Kidney tubule cell (primary cell): Measurements from ENCODE around the gene GPR32.
A peak's percentile ranks its signal among the peaks of the same experiment; 100 is the strongest.
"Not testable (repeated sequence)": the region's sequence is repeated elsewhere in the genome, so short reads cannot be mapped to it uniquely, and the experiment has no call there.

Experiments
- DNase-seq: peaks from one replicate; pipeline ENCODE4 v3.0.0-alpha.2; 2018; ENCODE audit warnings: low spot score

The GPR32 gene

DNA sequence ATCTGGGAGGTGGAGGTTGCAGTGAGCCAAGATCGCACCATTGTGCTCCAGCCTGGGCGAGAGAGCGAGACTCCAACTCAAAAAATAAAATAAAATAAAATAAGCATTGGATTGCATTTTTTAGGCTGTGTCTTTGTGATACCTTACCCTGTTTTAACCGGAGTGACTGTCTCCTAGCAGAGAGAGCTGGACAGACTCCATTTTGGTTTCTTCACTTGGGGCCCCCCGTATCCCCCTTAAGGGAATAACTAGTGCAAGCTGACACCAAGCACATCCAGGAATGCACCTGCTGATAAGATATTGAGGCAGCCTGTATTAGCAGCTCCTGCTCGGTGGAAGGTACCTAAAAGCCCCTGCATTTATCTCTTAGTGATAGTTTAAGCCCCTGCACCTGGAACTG lies 20.8 kb upstream of the GPR32 start:
- DNase-seq = no peak

DNA sequence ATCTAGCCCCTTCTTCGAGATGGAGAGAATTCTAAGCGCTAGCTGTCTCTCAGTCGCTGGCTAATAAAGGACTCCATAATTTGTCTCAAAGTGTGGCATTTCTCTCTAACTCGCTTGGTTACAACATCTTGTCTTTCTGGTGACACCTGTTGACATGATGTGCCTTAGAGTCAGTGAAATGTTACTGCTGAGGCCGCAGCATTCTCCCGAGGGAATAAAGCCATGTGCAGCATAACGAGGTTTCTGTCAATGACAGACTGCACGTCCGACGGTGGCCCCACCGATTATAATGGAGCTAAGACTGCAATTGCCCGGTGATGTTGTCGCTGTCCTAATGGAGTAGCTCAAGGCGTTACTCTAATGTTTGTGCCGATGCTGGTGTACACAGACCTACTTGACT lies 20.3 kb upstream of the GPR32 start:
- no peak for DNase-seq

DNA sequence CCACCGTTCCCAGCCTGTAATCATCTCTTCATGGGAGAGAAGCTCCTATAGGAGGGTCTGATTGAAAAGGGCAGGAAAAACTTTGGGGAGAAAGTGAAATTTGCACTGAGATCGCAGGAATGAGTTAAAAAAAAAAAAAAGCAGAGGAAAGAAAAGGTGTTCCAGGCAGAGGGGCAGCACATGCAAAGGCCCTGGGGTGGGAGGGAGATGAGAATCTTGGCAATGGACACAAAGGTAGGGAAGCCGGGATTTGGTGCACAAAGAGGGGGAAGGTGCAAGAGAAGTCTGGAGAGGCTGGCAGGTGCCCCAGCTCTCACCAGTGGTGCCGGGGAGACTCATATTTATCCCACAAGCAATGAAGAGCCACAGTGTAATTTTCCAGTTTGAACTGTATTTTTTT lies 16.4 kb upstream of the GPR32 start:
- no peak for DNase-seq

DNA sequence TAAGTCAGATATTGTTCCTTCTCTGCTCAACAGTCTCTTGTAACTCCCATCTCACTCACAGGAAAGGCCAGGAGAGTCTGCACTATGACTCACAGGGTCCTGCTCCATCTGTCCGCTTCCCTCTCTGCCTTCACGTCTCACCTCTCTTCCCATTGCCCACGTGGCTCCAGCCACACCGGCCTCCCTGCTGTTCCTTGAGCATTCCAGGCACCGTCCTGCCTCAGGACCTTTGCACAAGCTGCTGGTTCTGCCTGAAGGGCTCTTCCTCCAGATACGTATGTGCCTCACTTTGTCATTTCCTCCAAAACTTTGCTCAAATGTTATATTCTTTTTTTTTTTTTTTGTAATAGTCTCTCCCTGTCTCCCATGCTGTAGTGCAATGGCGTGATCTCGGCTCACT lies 14.0 kb upstream of the GPR32 start:
- DNase-seq = not testable (repeated sequence)

DNA sequence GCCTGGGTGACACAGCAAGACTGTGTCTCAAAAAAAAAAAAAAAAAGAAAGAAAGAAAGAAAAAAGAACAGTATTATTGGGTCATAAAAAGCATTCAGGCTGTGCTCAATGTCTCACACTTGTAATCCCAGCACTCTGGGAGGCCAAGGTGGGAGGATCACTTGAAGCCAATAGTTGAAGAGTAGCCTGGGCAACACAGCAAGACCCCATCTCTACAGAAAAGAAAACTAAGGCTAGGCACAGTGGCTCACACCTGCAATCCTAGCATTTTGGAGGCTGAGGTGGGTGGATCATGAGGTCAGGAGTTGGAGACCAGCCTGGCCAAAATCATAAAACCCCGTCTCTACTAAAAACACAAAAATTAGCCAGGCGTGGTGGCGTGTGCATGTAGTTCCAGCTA lies 12.6 kb upstream of the GPR32 start:
- not testable (repeated sequence) for DNase-seq

DNA sequence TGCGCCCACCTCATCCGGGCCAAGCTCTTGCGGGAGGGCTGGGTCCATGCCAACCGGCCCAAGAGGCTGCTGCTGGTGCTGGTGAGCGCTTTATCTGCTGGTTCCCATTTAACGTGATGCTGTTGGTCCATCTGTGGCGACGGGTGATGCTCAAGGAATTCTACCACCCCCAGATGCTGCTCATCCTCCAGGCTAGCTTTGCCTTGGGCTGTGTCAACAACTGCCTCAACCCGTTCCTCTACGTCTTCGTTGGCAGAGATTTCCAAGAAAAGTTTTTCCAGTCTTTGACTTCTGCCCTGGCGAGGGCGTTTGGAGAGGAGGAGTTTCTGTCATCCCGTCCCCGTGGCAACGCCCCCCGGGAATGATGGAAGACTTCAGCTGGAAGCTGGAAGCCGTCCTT lies 11.2 kb upstream of the GPR32 start:
- not testable (repeated sequence) for DNase-seq

DNA sequence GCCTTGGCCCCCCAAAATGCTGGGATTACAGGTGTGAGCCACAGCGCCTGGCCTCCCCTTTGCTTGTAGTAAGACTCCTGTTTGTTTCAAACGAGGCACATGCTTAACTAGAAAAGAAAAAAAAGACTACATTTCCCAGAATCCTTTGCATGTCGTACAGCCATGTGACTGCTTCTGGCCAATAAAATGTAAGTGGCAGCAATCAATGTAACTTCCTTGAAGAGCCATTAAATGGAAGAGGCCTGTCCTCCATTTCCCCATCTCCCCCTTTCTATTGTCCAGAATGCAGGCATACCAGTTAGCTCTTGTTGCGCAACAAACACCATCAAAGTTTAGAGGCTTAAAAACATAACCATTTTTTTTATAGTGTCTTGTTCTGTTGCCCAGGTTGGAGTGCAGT lies 10.4 kb upstream of the GPR32 start:
- DNase-seq = no peak

DNA sequence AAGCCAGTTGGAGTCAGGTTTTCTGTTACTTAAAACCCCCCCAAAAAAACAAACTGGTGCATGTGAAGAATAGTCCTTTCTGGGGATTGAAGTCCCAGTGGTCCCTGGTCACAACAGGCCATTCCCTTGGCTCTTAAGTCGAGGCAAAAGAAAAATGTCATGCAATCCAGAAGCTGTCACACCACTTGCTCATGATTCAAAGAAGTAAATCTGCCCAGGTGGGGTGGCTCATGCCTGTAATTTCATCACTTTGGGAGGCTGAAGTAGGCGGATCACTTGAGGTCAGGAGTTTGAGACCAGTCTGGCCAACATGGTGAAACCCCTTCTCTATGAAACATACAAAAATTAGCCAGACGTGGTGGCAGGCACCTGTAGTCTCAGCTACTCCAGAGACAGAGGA lies 8.8 kb upstream of the GPR32 start:
- DNase-seq = not testable (repeated sequence)

DNA sequence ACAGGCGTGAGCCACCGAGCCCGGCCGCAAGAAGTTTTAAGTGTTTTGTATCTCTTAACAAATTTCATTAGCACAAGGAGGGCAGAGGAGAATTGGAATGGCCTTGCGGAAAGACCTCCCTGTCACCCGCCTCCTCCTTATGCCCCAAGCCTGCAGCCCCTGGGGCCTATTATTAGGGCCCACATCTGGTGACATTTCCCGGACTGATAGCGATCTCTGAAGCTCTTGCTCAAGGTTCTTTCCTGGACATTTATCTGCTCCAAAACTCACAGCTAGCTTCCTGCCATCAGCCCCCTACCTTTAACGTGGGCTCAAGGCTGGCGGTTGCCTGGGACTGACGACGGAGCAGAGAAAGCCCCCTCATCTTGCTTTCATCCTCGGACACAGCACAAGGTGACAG lies 6.7 kb upstream of the GPR32 start:
- DNase-seq = not testable (repeated sequence)

DNA sequence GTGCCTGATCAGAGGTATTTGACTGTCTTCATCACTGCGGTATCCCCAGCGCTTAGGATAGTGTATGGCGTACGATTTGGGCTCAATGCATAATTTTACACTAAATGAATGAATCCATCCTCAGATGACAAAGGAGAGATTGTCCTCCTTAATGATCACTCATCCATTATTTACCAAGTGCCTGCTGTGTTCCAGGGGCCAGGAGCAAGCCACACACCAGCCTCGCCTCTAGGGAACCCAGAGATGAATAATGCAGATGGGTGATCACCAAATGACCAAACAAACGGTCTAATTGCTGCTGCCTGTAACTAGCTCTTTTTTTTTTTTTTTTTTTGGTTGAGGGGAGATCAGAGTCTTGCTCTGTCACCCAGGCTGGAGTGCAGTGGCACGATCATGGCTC lies 5.9 kb upstream of the GPR32 start:
- no peak for DNase-seq

DNA sequence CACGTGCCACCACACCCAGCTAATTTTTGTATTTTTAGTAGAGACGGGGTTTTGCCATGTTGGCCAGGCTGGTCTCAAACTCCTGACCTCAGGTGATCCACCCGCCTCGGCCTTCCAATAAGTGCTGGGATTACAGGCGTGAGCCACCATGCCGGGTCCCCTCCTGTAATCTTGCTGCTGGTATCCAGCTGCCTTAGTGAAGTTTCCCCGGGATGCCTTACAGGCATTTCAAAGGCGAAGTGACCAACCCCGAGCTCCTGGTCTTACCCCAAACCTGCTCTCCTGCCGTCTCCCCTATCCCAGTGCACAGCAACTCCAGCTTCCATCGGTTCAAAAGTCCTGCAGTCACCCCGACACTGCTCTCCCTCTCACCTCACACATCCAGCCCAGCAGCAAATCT lies 3.5 kb upstream of the GPR32 start:
- not testable (repeated sequence) for DNase-seq

DNA sequence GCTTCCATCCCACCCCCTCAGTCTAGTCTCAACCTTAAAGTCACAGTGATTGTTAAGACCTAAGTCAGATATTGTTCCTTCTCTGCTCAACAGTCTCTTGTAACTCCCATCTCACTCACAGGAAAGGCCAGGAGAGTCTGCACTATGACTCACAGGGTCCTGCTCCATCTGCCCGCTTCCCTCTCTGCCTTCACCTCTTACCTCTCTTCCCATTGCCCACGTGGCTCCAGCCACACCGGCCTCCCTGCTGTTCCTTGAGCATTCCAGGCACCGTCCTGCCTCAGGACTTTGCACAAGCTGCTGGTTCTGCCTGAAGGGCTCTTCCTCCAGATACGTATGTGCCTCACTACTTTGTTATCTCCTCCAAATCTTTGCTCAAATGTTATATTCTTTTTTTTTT lies 3.0 kb upstream of the GPR32 start:
- peak; percentile 44 for DNase-seq

DNA sequence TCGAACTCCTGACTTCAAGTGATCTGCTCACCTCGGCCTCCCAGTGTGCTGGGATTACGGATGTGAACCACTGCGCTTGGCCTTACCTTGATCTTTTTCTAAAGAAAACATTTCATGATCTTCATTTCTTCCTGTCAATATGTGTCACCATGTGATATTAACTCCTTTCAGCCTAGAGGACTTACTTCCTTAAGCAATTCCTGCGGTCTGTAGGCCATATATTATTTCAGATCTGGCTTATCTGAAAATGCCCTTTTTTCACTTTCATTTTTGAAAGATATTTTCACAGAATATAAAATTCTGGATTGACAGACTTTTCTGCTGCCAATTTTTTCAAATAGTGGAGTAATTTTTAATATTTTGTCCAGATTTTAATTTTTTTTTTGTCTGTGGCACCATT lies 2.0 kb upstream of the GPR32 start:
- DNase-seq = no peak

DNA sequence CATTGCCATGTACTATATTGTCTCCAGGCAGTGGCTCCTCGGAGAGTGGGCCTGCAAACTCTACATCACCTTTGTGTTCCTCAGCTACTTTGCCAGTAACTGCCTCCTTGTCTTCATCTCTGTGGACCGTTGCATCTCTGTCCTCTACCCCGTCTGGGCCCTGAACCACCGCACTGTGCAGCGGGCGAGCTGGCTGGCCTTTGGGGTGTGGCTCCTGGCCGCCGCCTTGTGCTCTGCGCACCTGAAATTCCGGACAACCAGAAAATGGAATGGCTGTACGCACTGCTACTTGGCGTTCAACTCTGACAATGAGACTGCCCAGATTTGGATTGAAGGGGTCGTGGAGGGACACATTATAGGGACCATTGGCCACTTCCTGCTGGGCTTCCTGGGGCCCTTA lies 624 bp downstream of the GPR32 start:
- DNase-seq = no peak

DNA sequence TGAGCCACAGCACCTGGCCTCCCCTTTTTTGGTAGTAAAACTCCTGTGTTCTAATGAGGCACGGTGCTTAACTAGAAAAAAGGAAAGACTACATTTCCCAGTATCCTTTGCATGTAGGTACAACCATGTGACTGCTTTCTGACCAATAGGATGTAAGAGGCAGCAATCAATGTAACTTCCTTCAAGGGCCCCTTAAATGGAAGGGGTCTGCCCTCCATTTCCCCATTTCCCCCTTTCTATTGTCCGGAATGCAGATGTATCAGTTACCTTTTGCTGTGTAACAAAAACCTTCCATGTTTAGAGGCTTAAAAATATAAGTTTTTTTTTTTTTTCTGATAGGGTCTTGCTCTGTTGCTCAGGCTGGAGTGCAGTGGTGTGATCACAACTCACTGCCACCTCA lies 2.2 kb downstream of the GPR32 start:
- DNase-seq = no peak

DNA sequence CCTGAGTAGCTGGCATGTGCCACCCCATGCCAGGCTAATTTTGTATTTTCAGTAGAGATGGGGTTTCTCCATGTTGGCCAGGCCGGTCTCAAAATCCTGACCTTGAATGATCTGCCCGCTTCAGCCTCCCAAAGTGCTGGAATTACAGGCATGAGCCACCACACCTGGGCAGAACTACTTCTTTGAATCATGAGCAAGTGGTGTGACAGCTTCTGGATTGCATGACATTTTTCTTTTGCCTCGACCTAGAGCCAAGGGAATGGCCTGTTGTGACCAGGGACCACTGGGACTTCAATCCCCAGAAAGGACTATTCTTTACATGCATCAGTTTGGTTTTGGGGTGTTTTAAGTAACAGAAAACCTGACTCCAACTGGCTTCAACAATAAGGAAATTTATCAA lies 2.6 kb downstream of the GPR32 start:
- DNase-seq = not testable (repeated sequence)

DNA sequence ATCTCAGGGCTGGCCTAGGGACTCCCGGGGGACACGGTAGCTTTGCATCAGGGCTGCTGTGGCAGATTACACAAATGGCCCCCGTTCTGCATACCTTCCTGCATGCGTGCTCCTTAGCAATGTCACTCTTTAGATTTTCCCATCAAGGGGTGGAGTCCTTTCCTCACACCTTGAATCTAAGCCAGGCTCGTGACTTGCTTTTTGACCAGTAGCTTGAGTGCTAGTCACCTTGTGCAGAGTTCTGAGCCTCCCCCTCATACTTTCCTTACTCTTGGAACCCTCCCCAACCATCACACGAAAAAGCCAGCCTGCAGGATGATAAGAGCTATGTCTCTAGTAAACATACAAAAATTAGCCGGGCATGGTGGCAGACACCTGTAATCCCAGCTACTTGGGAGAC lies 3.2 kb downstream of the GPR32 start:
- not testable (repeated sequence) for DNase-seq

DNA sequence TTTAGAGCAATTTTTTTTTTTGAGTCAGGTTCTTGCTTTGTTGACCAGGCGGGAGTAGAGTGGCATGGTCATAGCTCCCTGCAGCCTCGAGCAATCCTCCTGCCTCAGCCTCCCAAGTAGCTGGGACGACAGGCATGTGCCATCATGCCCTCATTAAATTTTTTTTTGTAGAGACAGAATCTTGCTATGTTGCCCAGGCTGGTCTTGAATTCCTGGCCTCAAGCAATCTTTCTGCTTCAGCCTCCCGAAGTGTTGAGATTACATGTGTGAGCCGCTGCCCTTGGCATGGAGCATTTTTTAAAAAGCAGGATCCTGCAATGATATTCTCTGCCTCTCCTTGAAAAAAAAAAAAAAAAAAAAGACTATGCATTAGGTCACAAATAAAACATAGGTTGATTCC lies 5.9 kb downstream of the GPR32 start:
- no peak for DNase-seq

DNA sequence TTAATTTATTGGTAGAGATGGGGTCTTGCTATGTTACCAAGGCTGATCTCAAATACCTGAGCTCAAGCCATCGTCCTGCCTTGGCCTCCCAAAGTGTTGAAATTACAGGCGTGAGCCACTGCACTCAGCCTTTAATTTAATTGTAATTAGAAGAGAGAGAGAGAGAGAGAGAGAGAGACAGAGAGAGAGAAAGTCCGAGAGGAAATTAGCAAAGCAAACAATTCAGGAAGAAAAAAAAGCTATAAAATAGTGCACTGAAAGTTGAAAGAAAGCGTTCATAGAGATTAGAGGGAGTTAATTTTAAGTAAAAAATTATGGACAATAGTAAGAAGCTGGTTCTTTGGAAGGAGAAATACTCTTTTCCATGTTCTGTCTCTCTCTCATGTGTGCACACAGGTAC lies 7.0 kb downstream of the GPR32 start:
- DNase-seq = no peak

DNA sequence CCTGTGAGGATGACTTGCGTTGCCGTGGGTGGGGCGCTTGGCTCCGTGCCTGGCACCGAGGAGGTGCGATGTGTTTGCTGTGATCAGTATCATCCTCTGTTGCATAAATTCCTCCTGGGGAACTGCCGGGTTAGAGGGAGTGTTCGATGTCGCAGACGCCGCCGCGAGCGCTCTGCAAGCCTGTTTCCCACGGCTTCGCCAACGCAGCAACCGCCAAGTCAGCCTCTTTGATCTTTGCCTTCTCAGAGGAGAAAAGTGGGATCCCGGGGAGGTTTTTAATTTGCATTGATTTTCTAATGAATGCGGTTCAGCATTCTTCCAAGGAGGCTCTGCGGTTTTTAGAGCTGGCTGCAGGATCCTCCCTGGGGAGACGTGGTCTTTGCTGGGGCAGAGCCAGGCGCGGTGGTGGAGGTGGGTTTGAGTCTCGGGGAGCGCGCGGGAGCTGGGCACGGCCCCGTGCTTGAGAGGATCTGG lies 7.6 kb downstream of the GPR32 start:
- no peak for DNase-seq

DNA sequence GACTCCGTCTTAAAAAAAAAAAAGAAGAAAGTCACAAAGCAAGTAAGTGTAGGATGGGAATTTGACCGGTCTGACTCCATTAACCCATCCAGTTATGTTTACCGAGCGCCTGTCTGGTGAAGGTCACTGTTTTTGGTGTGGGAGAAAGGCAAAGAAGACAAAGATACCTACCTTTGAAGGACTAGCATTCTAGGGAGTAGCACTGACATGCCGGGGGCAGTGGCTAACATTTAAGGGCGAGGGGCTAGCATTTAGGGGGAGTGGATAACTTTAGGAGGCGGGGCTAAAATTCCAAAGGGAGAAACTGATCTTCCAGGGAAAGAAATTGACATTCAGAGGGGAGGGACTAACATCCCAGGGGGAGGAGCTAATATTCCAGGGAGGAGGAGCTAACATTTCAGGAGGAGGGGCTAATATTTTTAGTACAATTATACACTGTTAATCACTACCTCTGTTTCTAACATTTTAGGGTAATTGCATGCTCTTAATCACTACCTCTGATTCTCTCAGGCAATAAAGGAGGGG lies 8.7 kb downstream of the GPR32 start:
- DNase-seq = no peak

DNA sequence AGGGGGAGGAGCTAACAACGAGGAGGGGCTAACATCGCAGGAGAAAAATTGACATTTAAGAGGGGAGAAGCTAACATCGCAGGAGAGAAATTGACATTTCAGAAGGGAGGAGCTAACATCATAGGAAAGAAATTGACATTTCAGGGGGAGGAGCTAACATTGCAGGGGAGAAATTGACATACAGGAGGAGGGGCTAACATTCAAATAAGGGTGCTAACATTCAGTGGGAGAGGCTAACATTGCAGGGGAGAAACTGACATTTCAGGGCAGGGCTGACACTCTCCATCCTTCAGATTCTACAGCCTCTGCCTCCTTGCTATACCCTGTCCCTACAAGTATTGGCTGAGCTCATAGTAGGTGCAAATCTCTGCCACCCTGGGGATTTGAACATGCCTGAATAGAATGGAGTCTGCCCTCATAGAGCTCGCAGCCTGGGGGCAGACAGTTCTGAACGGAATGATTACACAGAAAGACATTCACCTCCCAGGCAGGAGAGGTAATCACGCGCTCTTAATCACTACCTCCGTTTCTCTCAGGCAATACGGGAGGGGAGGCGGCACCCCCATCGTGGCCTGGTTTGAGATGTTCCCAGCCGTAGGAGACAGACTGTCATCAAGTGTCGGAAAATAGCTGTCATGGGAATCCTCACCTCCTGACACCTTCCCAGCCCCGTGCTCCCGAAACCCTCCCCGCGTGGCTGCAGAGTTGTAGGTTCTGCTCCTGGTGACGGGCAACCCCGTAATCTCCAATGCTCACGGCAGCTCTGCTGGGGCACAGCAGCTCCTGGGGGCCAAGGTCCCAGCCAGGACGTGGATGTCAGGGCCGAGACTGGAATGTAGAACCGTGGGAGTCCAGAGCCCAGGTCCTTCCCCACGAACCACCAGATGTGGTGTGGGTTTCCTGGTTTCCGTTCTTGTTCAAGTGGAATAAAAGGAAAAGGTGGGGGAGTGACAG lies 9.5 kb downstream of the GPR32 start:
- peak; percentile 46 for DNase-seq

DNA sequence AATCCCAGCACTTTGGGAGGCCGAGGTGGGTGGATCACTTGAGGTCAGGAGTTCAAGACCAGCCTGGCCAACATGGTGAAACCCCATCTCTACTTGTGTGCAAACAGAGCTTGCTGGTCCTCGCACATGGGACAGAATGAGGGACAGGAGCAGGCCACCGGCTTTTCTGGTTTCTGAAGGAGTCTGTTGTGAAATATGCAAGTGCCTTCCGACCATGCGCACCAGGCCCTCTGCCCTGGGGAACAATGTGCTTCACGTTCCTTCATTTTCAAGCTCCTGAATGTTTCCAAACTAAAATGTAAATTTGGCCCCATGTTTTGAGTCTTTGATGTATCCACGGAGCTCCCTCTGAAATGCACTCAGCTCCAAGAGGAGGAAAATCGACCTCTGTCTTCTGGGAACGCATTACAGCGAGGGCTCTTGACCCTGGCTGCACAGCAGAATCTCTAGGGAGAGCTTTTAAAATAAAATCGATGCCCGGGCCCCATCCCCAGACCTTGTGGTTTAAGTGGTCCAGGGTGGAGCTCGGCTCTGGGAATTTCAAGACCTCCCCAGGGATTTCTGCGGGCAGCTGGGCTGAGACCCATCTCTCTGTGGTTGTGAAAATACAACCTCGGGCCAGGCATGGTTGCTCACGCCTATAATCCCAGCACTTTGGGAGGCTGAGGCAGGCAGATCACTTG lies 10.6 kb downstream of the GPR32 start:
- no peak for DNase-seq
